Skeletal muscle satellite cell (primary cell): ENCODE results near the gene LGI1.

Experiments
- H3K27me3 ChIP-seq: 2 replicates; pipeline ENCODE4 v1.7.0; 2013; ENCODE audit warnings: low read length; ENCODE audit not compliant: control insufficient read depth, insufficient read depth
- H3K36me3 ChIP-seq: 2 replicates; pipeline ENCODE4 v1.7.0; 2013; ENCODE audit warnings: mild to moderate bottlenecking, control low read depth, low read length; ENCODE audit not compliant: insufficient read depth
- H3K4me1 ChIP-seq: 2 replicates; pipeline ENCODE4 v1.7.0; 2013; ENCODE audit warnings: low read length; ENCODE audit not compliant: control insufficient read depth, insufficient read depth
- H3K4me2 ChIP-seq: 2 replicates; pipeline ENCODE4 v1.7.0; 2013; ENCODE audit warnings: mild to moderate bottlenecking, low read length
- H3K4me3 ChIP-seq: 2 replicates; pipeline ENCODE4 v1.7.0; 2013; ENCODE audit warnings: low read length
- H3K9ac ChIP-seq: 2 replicates; pipeline ENCODE4 v1.7.0; 2013; ENCODE audit warnings: mild to moderate bottlenecking, low read depth, low read length, moderate library complexity
- H3K9me3 ChIP-seq: replicated peaks from 2 replicates; pipeline ENCODE4 v1.7.0; 2013; ENCODE audit warnings: mild to moderate bottlenecking, control low read depth, low read length

Gene LGI1

GRCh38 chr10:93775356-93775755, 17.6 kb downstream of the LGI1 start:
- Histone ChIP-seq H3K4me3 (no peak overlapping the region), H3K4me2 (no peak overlapping the region), H3K27me3 (peaks cover 53% of the 10 kb centered on the region), H3K36me3 (no peaks in the 10 kb centered on the region), H3K9ac (no peak overlapping the region), H3K9me3 (no peaks in the 10 kb centered on the region), H3K4me1 (no peaks in the 10 kb centered on the region)

- no peaks in the 10 kb centered on the region for H3K4me1 ChIP-seq
Observed at GRCh38 chr10:93777092-93777491, 19.4 kb downstream of the LGI1 start.

GRCh38 chr10:93784059-93784458, 26.3 kb downstream of the LGI1 start:
- Histone ChIP-seq H3K4me3 (no peak overlapping the region), H3K9me3 (no peaks in the 10 kb centered on the region), H3K4me2 (no peak overlapping the region), H3K27me3 (peaks cover 21% of the 10 kb centered on the region), H3K4me1 (no peaks in the 10 kb centered on the region), H3K9ac (no peak overlapping the region), H3K36me3 (no peaks in the 10 kb centered on the region)

More at GRCh38 chr10:93777092-93777491, 19.4 kb downstream of the LGI1 start:
- no peaks in the 10 kb centered on the region for H3K9me3 ChIP-seq
- no peak overlapping the region for H3K4me3 ChIP-seq
- no peaks in the 10 kb centered on the region for H3K36me3 ChIP-seq
- H3K4me2 ChIP-seq = no peak overlapping the region
- H3K27me3 ChIP-seq = peaks cover 54% of the 10 kb centered on the region
- H3K9ac ChIP-seq = no peak overlapping the region

- no peaks in the 10 kb centered on the region for H3K9me3 ChIP-seq
- no peak overlapping the region for H3K4me3 ChIP-seq
- H3K9ac ChIP-seq = no peak overlapping the region
- no peaks in the 10 kb centered on the region for H3K4me1 ChIP-seq
- no peaks in the 10 kb centered on the region for H3K36me3 ChIP-seq
- H3K27me3 ChIP-seq = peaks cover 32% of the 10 kb centered on the region
- no peak overlapping the region for H3K4me2 ChIP-seq
Observed at GRCh38 chr10:93788413-93789208, 30.9 kb downstream of the LGI1 start.

GRCh38 chr10:93790439-93790838, 32.7 kb downstream of the LGI1 start:
- H3K36me3 ChIP-seq = no peaks in the 10 kb centered on the region
- H3K4me2 ChIP-seq = no peak overlapping the region
- H3K27me3 ChIP-seq = peaks cover 37% of the 10 kb centered on the region
- no peak overlapping the region for H3K9ac ChIP-seq
- no peaks in the 10 kb centered on the region for H3K4me1 ChIP-seq
- H3K9me3 ChIP-seq = no peaks in the 10 kb centered on the region
- no peak overlapping the region for H3K4me3 ChIP-seq

GRCh38 chr10:93796167-93796566, 38.4 kb downstream of the LGI1 start:
- H3K36me3 ChIP-seq = no peaks in the 10 kb centered on the region
- H3K4me3 ChIP-seq = no peak overlapping the region

GRCh38 chr10:93797825-93798224, 40.1 kb downstream of the LGI1 start:
- Histone ChIP-seq H3K36me3 (no peaks in the 10 kb centered on the region), H3K4me3 (no peak overlapping the region), H3K4me2 (no peak overlapping the region), H3K4me1 (no peaks in the 10 kb centered on the region), H3K9ac (no peak overlapping the region), H3K9me3 (no peaks in the 10 kb centered on the region), H3K27me3 (peaks cover 57% of the 10 kb centered on the region)

More at GRCh38 chr10:93796167-93796566, 38.4 kb downstream of the LGI1 start:
- Histone ChIP-seq H3K9ac (no peak overlapping the region), H3K27me3 (peaks cover 49% of the 10 kb centered on the region), H3K4me2 (no peak overlapping the region), H3K4me1 (no peaks in the 10 kb centered on the region), H3K9me3 (no peaks in the 10 kb centered on the region)

GRCh38 chr10:93799155-93799708, 41.5 kb downstream of the LGI1 start:
- peaks cover 71% of the 10 kb centered on the region for H3K27me3 ChIP-seq
- H3K36me3 ChIP-seq = no peaks in the 10 kb centered on the region
- no peak overlapping the region for H3K4me3 ChIP-seq
- H3K9me3 ChIP-seq = no peaks in the 10 kb centered on the region
- H3K4me1 ChIP-seq = no peaks in the 10 kb centered on the region
- H3K4me2 ChIP-seq = no peak overlapping the region
- H3K9ac ChIP-seq = no peak overlapping the region

- H3K9me3 ChIP-seq = no peaks in the 10 kb centered on the region
- peaks cover 74% of the 10 kb centered on the region for H3K27me3 ChIP-seq
- H3K4me1 ChIP-seq = no peaks in the 10 kb centered on the region
- H3K9ac ChIP-seq = no peak overlapping the region
- no peaks in the 10 kb centered on the region for H3K36me3 ChIP-seq
- H3K4me3 ChIP-seq = no peak overlapping the region
- H3K4me2 ChIP-seq = no peak overlapping the region
Observed at GRCh38 chr10:93804200-93804599, 46.5 kb downstream of the LGI1 start.

- Histone ChIP-seq H3K9me3 (no peaks in the 10 kb centered on the region), H3K27me3 (peaks cover 52% of the 10 kb centered on the region)
Observed at GRCh38 chr10:93806903-93807302, 49.2 kb downstream of the LGI1 start.

GRCh38 chr10:93807371-93807770, 49.6 kb downstream of the LGI1 start:
- no peaks in the 10 kb centered on the region for H3K4me1 ChIP-seq
- no peaks in the 10 kb centered on the region for H3K9me3 ChIP-seq
- no peaks in the 10 kb centered on the region for H3K36me3 ChIP-seq
- no peak overlapping the region for H3K4me2 ChIP-seq
- H3K27me3 ChIP-seq = peaks cover 47% of the 10 kb centered on the region
- H3K4me3 ChIP-seq = no peak overlapping the region
- H3K9ac ChIP-seq = no peak overlapping the region

More at GRCh38 chr10:93806903-93807302, 49.2 kb downstream of the LGI1 start:
- Histone ChIP-seq H3K4me2 (no peak overlapping the region), H3K9ac (no peak overlapping the region), H3K36me3 (no peaks in the 10 kb centered on the region), H3K4me3 (no peak overlapping the region), H3K4me1 (no peaks in the 10 kb centered on the region)
